ENCODE measurements around the gene ANKRD62. TPM values are rescaled to one million over a fixed set of nuclear protein-coding genes. Genes with fewer than 3 reads are reported as not detected.
A peak's percentile ranks its signal among the peaks of the same experiment; 100 is the strongest.

Gene ANKRD62
- total and polyA plus RNA-seq, 4 experiments from 2014 or later: not detected

DNA sequence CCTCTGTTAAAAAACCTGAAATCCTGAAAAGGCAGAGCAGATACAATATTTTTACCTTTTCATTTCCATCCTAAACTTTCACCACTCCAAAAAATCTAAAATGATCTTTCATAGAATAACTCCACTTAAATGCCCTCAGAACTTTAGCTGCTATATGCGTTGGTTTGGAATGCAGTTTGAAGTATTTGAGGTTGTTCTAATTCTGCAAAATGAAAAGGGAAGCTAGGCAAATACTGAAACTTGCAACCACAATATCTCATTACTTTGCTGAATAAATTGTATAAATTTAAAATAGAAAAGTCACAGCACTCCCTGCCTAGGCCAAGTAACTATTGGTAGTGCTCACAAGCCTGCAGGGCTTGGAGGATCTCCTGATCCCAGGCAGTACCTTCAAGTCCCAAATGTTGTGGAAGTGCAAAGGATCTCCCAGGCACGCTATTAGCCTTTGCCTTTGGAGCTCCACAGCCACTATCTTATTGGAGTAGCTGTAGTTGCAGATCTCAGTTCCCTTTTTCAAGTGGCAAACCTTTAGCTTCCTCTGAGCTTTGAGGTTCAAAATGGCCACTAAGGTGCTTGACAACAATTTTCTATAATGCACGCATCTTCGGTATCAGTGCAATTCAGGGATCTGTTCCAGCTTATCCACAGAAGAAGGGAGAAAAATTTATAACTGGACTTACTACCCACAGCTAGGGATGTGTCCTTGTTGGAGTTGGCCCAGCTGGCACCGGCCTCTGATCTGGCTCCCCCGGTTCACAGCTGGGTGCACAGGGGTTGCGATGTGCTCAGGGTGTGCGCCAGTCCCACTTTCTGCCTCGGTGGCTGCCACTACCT is 43.4 kb upstream of the ANKRD62 start:
- H3K27me3 ChIP-seq (ENCODE audit: insufficient read depth, low read length): no peaks in the 10 kb centered on the region
- H3K4me1 Mint-ChIP-seq: no peaks in the 10 kb centered on the region
- ChIA-PET CTCF (ENCODE audit: partially characterized antibody) (interaction anchor here (0.5 to 1.6 kb wide), 2 partner anchors 112 to 1192 kb away, joined by 3 to 6 read pairs; no protein-coding TSS in a partner anchor), POLR2A (ENCODE audit: partially characterized antibody) (no interaction called here)
- no peaks in the 10 kb centered on the region for H3K9me3 Mint-ChIP-seq
- no peak overlapping the region for H3K27ac ChIP-seq (ENCODE audit: low read depth, low read length)
- no peak overlapping the region for H3K4me3 ChIP-seq (ENCODE audit: low read length in 2 of 2)
- H3K4me1 ChIP-seq (ENCODE audit: insufficient read depth, low read length): no peaks in the 10 kb centered on the region
- no peak overlapping the region for H3K27ac Mint-ChIP-seq
- H3K36me3 Mint-ChIP-seq: no peaks in the 10 kb centered on the region
- intact Hi-C loops (cut with micrococcal nuclease): no loop called here
- no peaks in the 10 kb centered on the region for H3K36me3 ChIP-seq (ENCODE audit: insufficient read depth, low read length)
- peaks cover 6 to 10% of the 10 kb centered on the region in 2 donors for H3K27me3 Mint-ChIP-seq
- no peak for DNase-seq
- no peak overlapping the region for H3K4me3 Mint-ChIP-seq
- no peaks in the 10 kb centered on the region for H3K9me3 ChIP-seq (ENCODE audit: control insufficient read depth in 1 of 2, low read length in 2 of 2)

DNA sequence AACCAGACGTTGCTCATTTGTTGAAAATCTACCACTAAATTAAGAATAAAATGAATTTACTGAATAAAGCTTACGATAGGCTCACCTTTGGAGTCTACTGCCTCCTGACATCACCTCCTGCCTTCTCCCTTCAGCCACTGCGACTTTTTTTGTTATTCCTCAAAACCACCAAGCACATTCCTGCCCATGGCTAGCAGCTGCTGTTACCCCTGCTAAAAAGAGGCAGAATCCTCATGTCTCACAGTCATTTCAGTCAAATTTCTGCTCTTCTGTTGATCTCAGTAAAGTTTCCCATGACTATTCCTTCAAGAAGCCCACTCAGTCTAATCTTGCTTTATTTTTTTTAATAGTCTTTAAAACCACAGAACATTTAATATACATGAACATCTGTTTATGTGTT is 40.8 kb upstream of the ANKRD62 start:
- CTCF ChIA-PET (ENCODE audit: partially characterized antibody): interaction anchor here (1.5 kb wide), 1 partner anchor 14 kb away, joined by 3 read pairs; no protein-coding TSS in a partner anchor
- Mint-ChIP-seq H3K36me3 (no peaks in the 10 kb centered on the region), H3K27ac (no peak overlapping the region), H3K9me3 (no peaks in the 10 kb centered on the region), H3K4me1 (no peaks in the 10 kb centered on the region), H3K27me3 (peaks cover 4 to 10% of the 10 kb centered on the region in 2 donors), H3K4me3 (no peak overlapping the region)
- intact Hi-C loops (cut with micrococcal nuclease): no loop called here
- DNase-seq: no peak
- POLR2A ChIA-PET (ENCODE audit: partially characterized antibody): no interaction called here
- no peaks in the 10 kb centered on the region for H3K36me3 ChIP-seq (ENCODE audit: insufficient read depth, low read length)
- H3K9me3 ChIP-seq (ENCODE audit: control insufficient read depth in 1 of 2, low read length in 2 of 2): no peaks in the 10 kb centered on the region
- no peak overlapping the region for H3K27ac ChIP-seq (ENCODE audit: low read depth, low read length)
- no peak overlapping the region for H3K4me3 ChIP-seq (ENCODE audit: low read length in 2 of 2)
- no peaks in the 10 kb centered on the region for H3K4me1 ChIP-seq (ENCODE audit: insufficient read depth, low read length)
- no peaks in the 10 kb centered on the region for H3K27me3 ChIP-seq (ENCODE audit: insufficient read depth, low read length)

DNA sequence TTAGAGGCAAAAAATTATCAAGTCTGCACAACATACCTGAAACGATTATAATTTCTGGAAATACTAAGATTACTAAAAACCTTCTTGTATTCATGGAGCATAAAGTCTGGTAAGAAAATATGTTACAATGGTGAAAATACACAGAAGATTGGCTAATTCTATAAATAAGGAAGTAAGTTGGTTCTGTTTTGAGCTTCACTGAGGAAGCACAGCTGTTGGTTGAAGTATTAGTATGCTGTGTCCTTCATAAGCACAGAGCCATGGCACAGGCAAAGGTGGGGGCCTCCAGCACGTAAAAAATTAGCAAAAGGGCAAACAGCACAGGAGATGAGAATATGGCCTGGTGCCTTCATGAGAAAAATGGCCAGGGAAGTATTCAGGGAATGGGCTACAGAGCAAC is 40.4 kb upstream of the ANKRD62 start:
- Histone ChIP-seq H3K4me3 (ENCODE audit: low read length in 2 of 2) (no peak overlapping the region), H3K27me3 (ENCODE audit: insufficient read depth, low read length) (no peaks in the 10 kb centered on the region), H3K9me3 (ENCODE audit: control insufficient read depth in 1 of 2, low read length in 2 of 2) (no peaks in the 10 kb centered on the region), H3K27ac (ENCODE audit: low read depth, low read length) (no peak overlapping the region), H3K4me1 (ENCODE audit: insufficient read depth, low read length) (no peaks in the 10 kb centered on the region), H3K36me3 (ENCODE audit: insufficient read depth, low read length) (no peaks in the 10 kb centered on the region)
- Mint-ChIP-seq H3K27ac (no peak overlapping the region), H3K4me1 (no peaks in the 10 kb centered on the region), H3K27me3 (peaks cover 4 to 10% of the 10 kb centered on the region in 2 donors), H3K4me3 (no peak overlapping the region), H3K36me3 (no peaks in the 10 kb centered on the region), H3K9me3 (no peaks in the 10 kb centered on the region)
- ChIA-PET CTCF (ENCODE audit: partially characterized antibody) (no interaction called here), POLR2A (ENCODE audit: partially characterized antibody) (no interaction called here)
- intact Hi-C loops (cut with micrococcal nuclease): no loop called here
- DNase-seq: no peak

DNA sequence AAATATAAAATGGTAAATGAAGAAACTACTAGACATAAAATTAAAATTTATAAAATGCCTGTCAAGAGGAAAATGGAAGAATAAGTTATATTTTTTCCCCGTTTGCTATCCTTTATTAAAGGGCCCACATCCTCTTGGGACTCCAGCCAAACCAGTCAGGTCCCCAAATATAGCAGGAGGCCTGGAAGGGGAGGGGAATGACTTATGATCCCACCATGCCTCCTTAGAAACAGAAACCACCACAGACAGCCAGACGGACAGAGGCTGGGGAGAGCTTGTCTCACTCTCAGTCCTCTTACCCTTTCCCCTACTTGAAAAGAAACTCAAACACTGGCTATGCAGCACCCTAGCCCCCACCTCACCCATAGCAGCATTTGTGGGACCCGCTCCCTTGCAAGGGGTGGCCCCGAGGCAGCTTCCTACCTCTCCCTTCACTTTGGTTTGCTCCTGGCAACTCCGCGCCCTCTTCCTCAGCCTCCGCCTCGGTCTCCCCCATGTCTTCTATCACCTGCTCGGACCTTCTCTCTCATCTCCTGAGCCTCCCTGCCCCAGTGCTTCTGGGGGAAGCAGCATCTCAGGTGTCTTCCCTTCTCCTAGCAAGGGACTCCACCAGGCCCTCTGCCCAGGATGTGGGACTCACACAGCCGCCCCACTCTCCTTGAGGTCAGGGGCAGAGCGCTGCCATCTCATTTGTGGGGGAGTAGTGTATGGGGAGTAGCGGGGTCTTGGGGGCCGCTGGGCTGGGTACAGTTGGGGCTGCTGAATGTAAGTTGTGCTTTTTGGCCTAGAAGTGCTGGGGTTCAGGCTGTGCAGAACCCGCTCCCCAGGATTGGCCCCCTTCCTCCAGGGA is 37.4 kb upstream of the ANKRD62 start:
- Mint-ChIP-seq H3K27me3 (peaks cover 4% of the 10 kb centered on the region in 2 donors), H3K27ac (peak overlapping the region in 1 of 7 donors; percentile 61), H3K4me3 (no peak overlapping the region), H3K36me3 (no peaks in the 10 kb centered on the region), H3K9me3 (no peaks in the 10 kb centered on the region), H3K4me1 (no peaks in the 10 kb centered on the region)
- Histone ChIP-seq H3K4me3 (ENCODE audit: low read length in 2 of 2) (no peak overlapping the region), H3K36me3 (ENCODE audit: insufficient read depth, low read length) (no peaks in the 10 kb centered on the region), H3K9me3 (ENCODE audit: control insufficient read depth in 1 of 2, low read length in 2 of 2) (no peaks in the 10 kb centered on the region), H3K27ac (ENCODE audit: low read depth, low read length) (no peak overlapping the region), H3K4me1 (ENCODE audit: insufficient read depth, low read length) (no peaks in the 10 kb centered on the region), H3K27me3 (ENCODE audit: insufficient read depth, low read length) (no peaks in the 10 kb centered on the region)
- ChIA-PET POLR2A (ENCODE audit: partially characterized antibody) (no interaction called here), CTCF (ENCODE audit: partially characterized antibody) (no interaction called here)
- intact Hi-C loops (cut with micrococcal nuclease): no loop called here
- DNase-seq: no peak

DNA sequence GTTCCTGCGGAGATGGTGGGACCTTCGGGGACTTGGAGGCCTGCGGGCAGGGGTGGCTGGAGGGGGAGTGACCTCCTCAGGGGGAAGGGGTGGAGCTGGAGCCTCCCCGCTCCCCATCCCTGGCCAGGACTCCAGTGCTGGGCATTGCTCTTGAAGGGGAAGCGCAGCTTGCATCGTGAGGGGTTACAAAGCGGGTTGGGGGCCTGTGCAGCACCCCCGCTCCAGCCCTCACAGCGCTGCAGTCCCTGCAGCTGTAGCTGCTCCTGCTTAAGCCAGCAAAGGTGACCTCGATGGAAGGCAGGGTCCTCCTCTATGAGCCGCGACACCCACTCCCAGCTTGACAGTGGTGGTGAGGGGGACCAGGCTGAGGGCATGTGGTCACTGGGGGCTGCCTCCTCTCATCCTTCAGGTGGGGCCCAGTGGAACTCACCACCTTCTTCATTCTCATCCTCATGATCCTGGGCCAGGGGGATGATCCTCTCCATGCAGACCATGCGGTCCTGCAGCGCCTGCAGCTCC is 36.7 kb upstream of the ANKRD62 start:
- Mint-ChIP-seq H3K27ac (no peak overlapping the region), H3K4me3 (no peak overlapping the region), H3K4me1 (no peaks in the 10 kb centered on the region), H3K36me3 (no peaks in the 10 kb centered on the region), H3K27me3 (peaks cover 4% of the 10 kb centered on the region in 2 donors), H3K9me3 (no peaks in the 10 kb centered on the region)
- Histone ChIP-seq H3K4me1 (ENCODE audit: insufficient read depth, low read length) (no peaks in the 10 kb centered on the region), H3K27me3 (ENCODE audit: insufficient read depth, low read length) (no peaks in the 10 kb centered on the region), H3K27ac (ENCODE audit: low read depth, low read length) (no peak overlapping the region), H3K4me3 (ENCODE audit: low read length in 2 of 2) (no peak overlapping the region), H3K9me3 (ENCODE audit: control insufficient read depth in 1 of 2, low read length in 2 of 2) (no peaks in the 10 kb centered on the region), H3K36me3 (ENCODE audit: insufficient read depth, low read length) (no peaks in the 10 kb centered on the region)
- ChIA-PET CTCF (ENCODE audit: partially characterized antibody) (no interaction called here), POLR2A (ENCODE audit: partially characterized antibody) (no interaction called here)
- intact Hi-C loops (cut with micrococcal nuclease): no loop called here
- no peak for DNase-seq

DNA sequence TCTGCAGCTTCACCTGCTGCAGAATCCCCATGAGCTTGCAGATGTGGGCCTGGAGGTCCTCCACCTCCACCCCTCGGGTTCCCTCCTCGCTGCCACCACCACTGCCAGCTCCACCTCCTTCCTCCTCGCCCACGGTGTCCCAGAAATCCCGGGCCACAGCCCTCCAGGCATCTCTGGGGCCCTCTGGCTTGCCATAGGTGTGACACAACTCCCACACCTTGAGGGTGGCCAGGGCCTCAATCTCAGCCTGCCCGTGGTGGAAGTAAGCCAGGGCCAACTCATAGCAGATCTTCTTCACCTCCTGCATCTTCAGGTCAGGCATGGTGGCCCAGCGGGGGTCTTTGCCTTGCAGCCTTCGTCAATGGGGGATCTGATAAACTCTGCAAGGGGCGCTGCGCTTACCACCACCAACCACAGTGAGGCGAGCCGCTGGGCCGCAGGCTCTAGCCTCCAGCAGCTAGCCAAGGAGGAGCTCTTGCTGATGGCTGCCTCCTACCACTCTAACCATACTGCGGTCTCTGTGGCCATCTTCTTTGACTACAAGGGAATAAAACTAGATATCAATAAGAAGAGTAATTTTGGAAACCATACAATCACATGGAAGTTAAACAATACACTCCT is 36.1 kb upstream of the ANKRD62 start:
- no peak for DNase-seq
- H3K4me3 Mint-ChIP-seq: no peak overlapping the region
- H3K36me3 Mint-ChIP-seq: no peaks in the 10 kb centered on the region
- H3K4me3 ChIP-seq (ENCODE audit: low read length in 2 of 2): no peak overlapping the region
- no peaks in the 10 kb centered on the region for H3K9me3 Mint-ChIP-seq
- H3K36me3 ChIP-seq (ENCODE audit: insufficient read depth, low read length): no peaks in the 10 kb centered on the region
- POLR2A ChIA-PET (ENCODE audit: partially characterized antibody): no interaction called here
- CTCF ChIA-PET (ENCODE audit: partially characterized antibody): no interaction called here
- H3K9me3 ChIP-seq (ENCODE audit: control insufficient read depth in 1 of 2, low read length in 2 of 2): no peaks in the 10 kb centered on the region
- H3K27me3 ChIP-seq (ENCODE audit: insufficient read depth, low read length): no peaks in the 10 kb centered on the region
- H3K27ac Mint-ChIP-seq: peak overlapping the region in 1 of 7 donors; percentile 26
- H3K4me1 ChIP-seq (ENCODE audit: insufficient read depth, low read length): no peaks in the 10 kb centered on the region
- no peaks in the 10 kb centered on the region for H3K4me1 Mint-ChIP-seq
- no peak overlapping the region for H3K27ac ChIP-seq (ENCODE audit: low read depth, low read length)
- intact Hi-C loops (cut with micrococcal nuclease): no loop called here
- peaks cover 4 to 5% of the 10 kb centered on the region in 2 donors for H3K27me3 Mint-ChIP-seq
